Fibroblast of upper back skin (primary cell): ENCODE results near the gene AGAP6.
A peak's percentile ranks its signal among the peaks of the same experiment; 100 is the strongest.
"Not testable (repeated sequence)": the region's sequence is repeated elsewhere in the genome, so short reads cannot be mapped to it uniquely, and the experiment has no call there.

ENCODE experiments used
- DNase-seq: peaks from one replicate; pipeline ENCODE4 v3.0.0-alpha.2; 2013

The AGAP6 gene

DNA sequence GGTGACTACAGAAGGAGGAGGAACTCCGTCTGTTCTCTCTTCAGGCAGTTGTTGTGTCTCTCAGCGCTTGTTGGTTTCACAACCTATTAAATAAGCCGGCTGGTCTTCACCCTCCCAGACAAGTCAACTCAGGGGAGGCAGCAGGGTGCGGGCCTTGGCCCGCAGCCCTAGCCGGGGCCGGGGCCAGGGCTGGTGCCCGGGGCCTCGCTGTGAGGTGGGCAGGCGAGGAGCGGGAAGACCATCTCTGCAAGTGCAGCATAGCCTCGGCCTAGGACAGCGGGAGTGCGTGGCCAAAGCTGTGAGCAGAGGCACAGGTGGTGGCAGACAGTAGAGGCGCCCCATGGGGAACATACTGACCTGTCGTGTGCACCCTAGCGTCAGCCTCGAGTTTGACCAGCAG, at the start of gene AGAP6:
Gene AGAP6, plus strand, starts transcription at position 31 of the 400 bp plus-strand sequence. Its CDS starts 310 bp downstream, at position 341.
- not testable (repeated sequence) for DNase-seq

DNA sequence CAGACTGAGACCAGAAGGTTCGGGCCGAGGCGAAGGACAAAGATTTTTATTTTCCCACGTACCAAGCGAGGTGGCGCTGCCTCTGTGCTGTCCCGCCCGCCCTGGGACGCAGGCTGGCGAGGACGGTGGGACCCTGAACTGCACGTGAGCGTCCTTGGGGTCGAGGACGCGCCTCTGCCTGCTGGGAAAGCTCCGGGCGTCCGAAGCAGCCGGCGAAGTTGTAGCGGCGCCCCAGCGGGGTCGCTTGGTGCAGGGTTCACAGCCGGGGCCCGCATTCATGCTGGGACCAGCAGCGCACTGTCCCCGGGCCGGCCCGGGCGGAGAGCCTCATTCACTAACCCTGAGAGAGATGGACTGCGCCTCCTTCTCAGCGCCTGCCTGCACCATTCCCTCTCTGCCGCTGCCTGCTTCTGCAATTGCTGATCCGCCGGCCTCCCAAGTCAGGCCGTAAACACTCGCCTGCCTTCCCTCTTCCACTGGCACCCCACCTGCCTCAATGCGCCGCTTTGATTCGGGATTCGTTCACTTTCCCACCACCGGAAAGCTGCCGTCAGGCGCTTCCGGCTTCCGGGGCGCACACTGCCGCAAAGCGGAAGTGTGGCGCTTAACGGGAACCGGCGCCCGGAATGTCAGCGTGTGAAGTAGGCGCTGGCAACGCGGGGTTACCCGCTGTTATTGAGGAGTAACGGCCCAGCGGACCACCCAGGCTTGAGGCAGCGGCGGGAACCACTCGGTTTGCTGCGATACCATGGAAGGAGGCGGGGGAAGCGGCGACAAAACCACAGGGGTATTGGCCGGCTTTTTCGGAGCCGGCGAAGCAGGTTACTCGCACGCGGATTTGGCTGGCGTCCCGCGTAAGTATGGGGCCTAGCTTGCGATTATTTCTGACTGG, 46.5 kb upstream of the AGAP6 start, which contains the start of the genes PARG and TIMM23B:
Gene PARG, minus strand, starts transcription at position 581 of the 892 bp plus-strand sequence. Its CDS starts 302 bp downstream, at position 279.
Gene TIMM23B, plus strand, starts transcription at position 607 of the 892 bp plus-strand sequence. Its CDS starts 142 bp downstream, at position 749.
- DNase-seq = peak; percentile 78

DNA sequence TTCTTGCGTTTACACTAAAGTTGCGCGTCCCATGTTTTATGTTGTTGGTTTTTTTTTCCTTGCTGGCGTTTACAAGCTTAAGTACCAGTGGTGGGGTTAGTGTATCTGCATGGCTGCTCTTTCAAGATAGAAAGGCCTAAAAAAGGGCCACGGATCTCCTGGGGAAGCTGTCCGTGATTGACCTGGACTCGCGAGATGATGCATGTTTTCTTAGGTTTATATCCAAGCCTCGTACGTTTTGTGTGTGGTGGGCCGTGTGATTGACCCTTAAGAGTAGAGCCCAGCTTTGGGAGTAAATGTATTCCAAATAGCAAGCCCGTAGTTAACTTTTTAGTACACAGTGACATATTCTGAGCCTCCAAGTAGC, 45.9 kb upstream of the AGAP6 start:
- not testable (repeated sequence) for DNase-seq

DNA sequence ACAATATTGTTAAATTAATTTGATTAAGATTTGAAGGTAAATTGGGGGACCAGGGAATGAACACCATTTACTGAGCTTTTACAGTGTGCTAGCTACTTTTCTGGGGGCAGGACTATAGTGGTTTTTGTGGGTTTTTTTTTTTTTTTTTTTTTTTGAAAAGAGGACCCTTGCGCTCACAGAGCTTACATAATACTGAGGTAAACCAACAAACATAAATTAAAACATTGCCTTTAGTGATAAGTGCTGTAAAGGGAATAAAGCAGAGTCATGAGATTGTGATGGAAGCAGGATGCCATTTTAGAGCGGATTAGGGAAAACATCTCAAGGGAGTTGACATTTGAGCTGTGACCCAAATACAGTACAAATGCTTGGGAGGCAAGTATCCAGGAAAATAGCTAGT, 44.6 kb upstream of the AGAP6 start:
- DNase-seq = not testable (repeated sequence)

DNA sequence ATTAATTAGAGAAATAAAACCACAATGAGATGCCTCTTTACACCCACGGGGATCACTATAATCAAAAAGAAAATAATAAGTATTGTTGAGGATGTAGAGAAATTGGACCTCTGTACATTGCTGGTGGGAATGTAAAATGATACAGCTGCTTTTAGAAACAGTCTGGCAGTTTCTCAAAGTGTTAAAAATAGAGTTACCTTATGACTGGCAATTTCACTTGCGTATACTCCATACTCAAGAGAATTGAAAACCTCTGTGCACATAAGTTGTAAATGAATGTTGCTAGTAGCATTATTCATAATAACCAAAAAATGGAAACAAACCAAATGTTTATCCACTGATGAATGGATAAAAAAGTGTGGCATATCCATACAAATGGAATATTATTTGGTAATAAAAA, 40.1 kb upstream of the AGAP6 start:
- DNase-seq = not testable (repeated sequence)

DNA sequence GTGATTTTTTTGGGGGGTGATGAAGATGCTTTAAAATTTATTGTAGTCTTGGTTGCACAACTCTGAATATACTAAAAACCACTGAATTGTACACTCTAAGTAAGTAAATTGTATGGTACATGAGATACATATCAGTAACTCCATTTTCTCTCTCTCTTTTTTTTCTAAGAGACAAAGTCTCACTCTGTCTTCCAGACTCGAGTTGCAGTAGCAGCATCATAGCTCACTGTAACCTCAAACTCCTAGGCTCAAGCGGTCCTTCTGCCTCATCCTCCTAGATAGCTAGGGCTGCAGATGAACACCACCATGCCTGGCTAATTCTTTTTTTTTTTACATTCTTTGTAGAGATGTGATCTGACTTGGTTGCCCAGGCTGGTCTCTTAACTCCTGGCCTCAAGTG, 39.5 kb upstream of the AGAP6 start:
- DNase-seq = not testable (repeated sequence)

DNA sequence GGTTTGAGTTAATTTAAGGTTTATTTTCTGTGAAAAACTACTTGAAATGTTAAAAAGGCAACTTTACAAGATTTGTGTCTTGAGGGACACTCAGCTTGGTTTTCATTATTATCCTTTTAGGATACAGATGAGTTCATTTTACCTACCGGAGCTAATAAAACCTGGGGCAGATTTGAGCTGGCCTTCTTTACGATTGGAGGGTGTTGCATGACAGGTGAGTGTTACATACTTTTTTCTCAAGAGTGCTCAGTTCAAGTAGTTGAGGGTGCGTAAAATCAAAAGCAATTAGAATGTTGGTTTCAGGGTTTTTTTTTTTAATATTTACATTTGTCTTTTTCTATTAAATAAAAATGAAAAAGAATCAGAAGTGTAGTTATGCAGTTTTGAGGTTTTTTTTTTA, 36.2 kb upstream of the AGAP6 start:
- not testable (repeated sequence) for DNase-seq

DNA sequence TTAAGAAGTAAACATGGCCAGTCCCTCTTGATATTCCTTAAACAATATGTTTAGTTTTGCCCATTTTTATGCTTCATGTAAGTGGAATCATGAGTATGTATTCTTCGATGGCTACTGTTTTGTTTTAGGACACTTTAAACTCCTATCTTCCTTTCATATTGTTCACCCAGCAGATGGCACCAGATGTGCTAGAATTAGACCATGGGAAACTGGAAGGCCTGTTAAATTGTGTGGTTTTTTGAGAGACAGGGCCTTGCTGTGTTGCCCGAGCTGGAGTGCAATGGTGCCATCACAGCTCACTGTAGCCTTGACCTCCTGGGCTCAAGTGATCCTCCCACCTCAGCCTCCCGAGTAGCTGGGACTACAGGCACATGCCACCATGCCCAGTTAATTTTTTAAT, 35.1 kb upstream of the AGAP6 start:
- not testable (repeated sequence) for DNase-seq

DNA sequence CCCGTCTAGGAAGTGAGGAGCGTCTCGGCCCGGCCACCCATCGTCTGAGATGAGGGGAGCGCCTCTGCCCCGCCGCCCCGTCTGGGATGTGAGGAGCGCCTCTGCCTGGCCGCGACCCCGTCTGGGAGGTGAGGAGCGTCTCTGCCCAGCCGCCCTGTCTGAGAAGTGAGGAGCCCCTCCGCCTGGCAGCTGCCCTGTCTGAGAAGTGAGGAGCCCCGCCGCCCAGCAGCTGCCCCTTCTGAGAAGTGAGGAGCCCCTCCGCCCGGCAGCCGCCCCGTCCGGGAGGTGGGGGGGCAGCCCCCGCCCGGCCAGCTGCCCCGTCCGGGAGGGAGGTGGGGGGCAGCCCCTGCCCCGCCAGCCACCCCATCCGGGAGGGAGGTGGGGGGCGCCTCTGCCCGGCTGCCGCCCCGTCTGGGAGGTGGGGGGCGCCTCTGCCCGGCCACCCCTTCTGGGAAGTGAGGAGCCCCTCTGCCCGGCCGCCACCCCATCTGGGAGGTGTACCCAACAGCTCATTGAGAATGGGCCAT, 17.8 kb upstream of the AGAP6 start:
- not testable (repeated sequence) for DNase-seq

DNA sequence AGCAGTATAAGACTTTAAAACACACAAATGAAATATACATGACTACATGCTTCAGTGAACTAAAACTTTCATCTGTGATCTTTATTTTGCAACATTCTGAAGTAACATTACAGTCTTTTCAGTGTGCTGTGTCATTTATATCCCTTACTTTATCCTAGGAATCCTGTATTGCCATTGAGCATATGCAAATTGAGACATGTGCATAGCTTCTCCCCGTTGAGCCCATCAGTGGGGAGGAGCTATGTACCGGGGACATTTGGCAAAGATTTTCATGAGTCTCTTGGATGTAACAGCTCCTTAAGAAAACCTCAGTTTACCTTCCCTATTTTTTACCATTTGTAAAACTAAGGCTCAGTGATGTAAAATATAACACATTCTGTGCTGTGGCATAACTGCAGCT, 16.7 kb upstream of the AGAP6 start:
- not testable (repeated sequence) for DNase-seq

DNA sequence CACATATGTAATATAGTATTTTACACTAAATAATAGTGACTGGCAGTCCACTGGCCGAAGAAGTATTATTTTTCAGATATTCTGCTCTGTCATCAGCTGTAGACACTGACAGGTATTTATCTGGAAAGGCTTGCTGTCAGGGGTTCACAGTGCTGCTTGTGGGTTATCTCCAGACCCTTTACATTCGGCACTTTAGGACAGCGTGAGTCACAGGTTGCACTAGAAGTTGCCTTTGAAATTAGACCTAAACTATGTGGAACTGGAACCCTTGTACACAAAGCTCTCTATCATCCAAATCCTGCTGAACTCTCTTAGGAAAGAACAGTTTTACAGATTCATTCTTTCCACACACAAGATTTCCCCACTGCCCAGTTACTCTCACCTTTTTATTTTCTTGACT, 16.1 kb upstream of the AGAP6 start:
- not testable (repeated sequence) for DNase-seq

DNA sequence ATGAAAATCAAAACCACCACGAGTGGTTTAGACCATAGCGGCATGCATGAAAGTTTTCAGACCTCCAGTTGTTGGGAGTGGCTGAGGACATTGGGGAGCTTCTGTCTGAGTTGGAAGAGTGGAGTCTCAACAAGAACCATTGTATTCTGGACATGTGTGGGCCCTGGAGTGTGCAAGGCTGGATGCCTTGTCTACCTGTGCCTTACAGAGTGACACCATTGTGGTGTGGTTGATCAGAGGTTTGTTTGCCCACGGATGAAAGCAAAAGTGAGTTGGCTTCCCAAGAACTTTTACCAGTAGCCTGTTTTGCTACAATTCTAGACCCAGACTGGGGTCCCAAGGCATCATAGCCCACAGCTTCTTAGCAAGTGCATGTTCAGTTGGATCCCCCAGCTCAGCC, 10.4 kb upstream of the AGAP6 start:
- not testable (repeated sequence) for DNase-seq

DNA sequence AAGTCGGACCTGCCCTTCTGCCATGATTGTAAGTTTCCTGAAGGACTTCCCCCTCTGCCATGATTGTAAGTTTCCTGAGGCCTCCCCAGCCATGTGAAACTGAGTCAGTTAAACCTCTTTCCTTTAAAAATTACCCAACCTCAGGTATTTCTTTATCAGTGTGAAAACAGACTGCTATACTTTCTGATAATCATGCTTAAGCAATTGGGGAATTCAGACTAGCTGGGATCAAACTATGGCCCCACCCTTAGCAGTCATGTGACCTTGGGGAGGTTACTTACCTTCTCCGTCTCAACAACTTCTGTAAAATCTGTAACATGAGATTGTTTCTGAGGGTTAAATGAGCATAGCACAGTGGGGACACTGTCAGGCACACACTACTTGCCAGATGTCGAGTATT, 999 bp upstream of the AGAP6 start:
- DNase-seq = not testable (repeated sequence)

DNA sequence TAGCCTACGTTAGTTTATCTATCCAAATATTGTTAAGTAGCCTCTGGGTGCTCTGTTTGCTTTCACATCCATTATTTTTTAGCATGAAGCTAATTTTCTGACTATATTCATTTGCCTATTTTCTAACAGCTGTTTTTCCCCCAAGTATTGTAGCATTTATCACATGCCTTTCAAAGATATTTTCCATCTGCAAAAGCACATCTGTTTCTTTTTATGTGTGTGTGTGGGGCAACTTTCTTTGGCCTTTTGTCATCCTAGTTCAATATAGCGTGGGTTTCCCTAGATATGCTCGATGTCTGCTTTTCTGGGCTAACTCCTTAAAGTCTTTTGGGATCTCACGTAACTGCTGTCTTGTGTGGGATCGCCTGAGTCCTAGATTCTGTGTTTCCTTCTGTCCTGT, 7.1 kb downstream of the AGAP6 start:
- DNase-seq = not testable (repeated sequence)

DNA sequence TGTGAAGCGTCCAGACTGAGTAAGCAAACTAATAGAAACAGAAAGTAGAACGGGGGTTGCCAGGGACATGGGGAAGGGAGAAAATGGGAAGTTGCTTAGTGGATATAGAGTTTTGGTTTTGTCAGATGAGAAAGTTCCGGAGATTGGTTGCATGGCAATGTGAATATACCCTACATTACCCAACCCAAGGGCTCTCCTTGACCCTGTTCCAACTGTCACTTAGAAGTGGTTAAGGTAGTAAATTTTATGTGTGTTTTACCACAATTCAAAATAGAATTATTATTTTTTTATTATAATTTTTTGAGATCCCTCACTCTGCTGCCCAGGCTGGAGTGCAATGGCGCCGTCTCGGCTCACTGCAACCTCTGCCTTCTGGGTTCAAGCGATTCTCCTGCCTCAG, 25.8 kb downstream of the AGAP6 start:
- DNase-seq = not testable (repeated sequence)

DNA sequence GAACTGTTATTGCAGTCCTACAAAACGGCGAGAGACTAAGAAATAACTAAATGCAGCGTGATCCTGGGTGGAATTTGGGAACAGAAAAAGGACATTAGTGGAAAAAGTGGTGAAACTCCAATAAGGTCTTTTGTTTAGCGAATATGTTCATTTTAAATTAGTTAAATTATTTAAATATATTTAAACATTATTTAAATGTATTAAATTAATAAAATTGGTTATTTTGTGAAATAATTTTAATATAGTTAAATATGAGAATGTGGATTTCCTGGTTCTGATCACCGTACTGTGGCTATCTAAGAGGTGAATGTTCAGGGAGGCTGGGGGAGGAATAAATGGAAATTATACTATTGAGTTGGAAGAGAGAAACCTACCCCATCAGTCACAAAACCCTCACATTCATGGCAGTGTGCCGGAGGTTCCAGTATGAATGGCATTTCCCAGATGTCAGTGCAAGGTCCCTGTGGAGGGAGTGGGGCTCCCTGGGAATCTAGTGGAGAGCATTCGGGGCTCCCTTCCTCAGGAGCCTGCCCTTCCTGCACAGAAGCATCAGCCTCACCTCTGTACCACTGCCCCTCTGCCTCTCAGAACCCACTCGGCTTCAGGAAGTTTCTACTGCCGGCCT, 27.5 kb downstream of the AGAP6 start:
- DNase-seq = peak; percentile 59

DNA sequence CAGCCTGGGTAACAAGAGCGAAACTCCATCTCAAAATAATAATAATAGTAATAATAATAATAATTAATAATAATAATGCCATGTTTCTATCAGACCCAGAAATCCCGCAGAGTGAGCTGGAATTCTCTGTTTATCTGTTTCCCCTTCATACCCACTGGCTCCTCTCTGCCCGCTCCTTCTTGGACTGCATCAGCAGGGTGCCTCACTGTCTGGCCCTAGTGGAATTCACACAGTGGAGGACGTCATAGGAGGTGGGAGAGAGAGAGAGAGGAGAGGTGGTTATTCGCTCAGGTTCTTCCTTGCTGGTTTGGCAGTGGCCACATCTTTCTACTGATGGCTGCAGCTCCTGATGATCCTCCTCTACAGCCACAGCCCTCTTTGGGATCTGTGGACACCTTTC, 28.7 kb downstream of the AGAP6 start:
- not testable (repeated sequence) for DNase-seq

DNA sequence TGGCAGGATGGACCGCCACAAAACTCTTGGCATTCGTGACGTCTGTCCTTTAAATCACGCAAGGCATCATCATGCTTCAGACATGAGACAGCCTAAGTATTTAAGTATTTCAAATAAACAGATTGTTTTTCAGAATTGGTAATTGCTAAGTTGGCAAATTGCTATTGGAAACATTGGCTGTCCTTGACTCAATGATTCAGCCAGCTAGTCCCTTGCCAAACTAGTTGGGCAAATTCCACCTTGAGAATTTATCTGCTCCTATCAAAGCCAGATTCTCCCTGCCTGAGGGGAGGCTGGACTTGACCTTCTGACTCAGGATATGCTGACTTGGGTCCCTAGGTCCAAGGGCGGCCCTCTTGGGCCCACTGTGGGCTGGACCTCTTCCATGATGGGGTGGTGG, 29.4 kb downstream of the AGAP6 start:
- DNase-seq = not testable (repeated sequence)

DNA sequence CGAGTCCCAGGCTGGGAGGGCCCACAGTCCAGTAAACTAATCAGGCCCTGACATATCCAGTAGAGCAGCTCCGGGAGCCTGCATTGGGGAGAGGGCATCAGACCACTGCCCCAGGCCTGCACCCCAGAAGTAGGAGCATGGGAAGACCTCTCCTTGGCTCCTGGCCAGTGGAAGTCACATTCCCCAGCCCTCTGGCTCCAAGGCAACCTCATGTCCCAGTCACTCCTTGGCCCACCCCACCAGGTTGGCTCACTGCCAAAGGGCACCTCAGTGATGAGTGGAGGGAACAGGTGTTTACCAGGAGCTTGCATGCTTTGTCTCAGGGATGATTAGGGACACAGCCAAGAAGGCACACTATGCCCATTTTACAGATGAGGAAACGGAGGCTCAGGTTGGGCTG, 31.1 kb downstream of the AGAP6 start:
- DNase-seq = not testable (repeated sequence)

DNA sequence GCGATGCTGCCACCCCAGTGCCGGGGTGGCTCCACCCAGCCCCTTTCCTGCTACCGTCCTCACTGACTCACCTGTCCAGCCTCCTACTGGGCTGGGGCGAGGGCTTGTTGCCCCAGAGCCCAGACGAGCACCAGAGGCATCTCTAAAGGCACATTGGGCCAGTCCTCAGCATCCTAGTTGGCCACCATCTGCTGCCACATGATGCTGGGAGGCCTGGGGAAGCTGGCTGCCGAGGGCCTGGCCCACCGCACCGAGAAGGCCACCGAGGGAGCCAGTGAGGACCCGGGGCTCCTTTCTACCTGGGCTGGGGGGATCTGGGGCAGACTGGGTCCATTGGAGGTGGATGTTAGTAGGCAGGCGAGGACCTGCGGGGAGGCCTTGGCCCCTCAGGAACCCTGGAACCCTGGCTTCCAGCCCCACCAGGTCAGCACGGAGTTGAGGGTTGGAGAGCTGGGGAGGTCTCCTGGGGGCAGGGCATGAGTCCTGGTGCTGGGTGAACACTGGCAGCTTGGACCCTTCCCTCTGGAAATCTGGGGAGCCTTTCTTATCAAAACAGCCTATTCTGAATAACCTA, 32.3 kb downstream of the AGAP6 start:
- DNase-seq = not testable (repeated sequence)

DNA sequence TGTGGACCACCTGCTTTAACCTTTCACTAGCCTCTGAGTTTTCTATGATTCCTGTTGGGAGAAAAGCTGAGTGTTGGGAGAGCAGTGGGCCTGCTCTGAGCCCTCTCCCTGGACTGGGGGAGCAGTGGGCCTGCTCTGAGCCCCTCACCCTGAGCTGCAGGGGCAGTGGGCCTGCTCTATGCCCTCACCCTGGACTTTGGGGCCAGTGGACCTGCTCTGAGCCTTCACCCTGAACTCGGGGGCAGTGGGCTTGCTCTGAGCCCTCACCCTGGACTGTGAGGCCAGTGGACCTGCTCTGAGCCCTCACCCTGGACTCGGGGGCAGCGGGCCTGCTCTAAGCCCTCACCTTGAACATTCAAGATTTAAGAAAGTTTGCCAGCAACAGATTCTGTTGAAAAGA, 33.4 kb downstream of the AGAP6 start:
- no peak for DNase-seq

DNA sequence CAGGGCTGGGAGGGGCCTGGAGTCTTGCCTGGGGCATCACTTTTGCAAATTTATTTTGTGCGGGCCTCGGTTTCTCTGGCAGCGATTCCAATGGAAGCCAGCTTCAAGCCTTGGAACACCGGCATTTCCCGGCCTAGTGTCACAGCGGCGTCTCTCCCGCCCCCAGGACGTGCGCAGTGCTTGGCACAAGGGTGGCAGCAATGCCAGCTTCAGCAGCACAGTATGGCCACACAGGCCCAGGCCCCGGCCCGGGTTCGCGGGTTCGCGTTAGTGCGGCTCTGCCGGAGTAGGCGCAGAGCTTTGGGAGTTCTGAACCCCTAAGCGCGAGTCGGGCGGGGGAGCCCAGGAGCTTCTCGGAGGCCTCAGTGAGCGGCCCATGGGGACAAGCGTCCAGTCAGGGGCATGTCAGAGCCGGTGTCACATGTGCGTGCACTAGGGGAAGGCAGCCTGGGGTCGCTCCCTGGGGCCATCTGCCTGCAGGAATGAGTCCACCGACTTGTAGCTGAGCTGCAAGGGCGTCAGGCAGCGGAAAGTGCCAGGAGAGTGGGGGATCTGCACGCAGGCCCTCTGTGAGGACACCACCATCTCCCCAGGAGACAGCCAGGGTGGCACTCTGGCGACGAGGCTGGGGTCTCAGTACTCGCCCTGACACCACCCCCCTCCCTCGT, 36.6 kb downstream of the AGAP6 start:
- DNase-seq = not testable (repeated sequence)

DNA sequence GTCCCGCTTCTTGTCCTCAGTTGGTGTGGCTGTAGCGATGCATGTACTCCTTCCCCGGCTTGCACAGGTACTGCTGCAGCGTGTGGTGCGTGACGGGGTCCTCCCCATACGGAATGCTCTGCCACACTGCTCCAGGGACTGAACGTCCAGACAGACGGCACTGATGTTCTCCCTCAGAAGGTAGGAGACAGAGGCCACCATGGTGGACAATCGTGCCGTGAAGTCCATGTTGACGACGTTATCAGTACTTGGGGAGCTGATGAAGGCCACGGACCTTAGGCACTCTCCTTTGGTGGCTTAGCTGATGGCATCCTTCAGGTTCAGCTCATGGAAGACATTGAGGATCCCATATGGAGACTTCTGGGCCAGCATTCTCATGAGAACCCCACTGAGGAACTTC, 37.4 kb downstream of the AGAP6 start:
- no peak for DNase-seq
